Ishikawa (cell line): ENCODE data around the gene SPTBN5.
A peak's percentile ranks its signal among the peaks of the same experiment; 100 is the strongest.

Source experiments
- CEBPB ChIP-seq: IDR thresholded peaks from 2 replicates; pipeline ENCODE4 v1.6.1; 2012
- CREB1 ChIP-seq: IDR thresholded peaks from 2 replicates; pipeline ENCODE4 v1.6.1; 2012; ENCODE audit warnings: low read depth
- EGR1 ChIP-seq: IDR thresholded peaks from 2 replicates; pipeline ENCODE4 v1.6.1; 2012
- EP300 ChIP-seq: IDR thresholded peaks from 2 replicates; pipeline ENCODE4 v1.6.1; 2012; ENCODE audit warnings: borderline replicate concordance
- FOXM1 ChIP-seq: IDR thresholded peaks from 2 replicates; pipeline ENCODE4 v1.6.1; 2012; ENCODE audit warnings: low read depth, borderline replicate concordance
- NFIC ChIP-seq: IDR thresholded peaks from 2 replicates; pipeline ENCODE4 v1.6.1; 2012
- RAD21 ChIP-seq: IDR thresholded peaks from 2 replicates; pipeline ENCODE4 v1.6.1; 2012; ENCODE audit warnings: low read depth
- TAF1 ChIP-seq: IDR thresholded peaks from 2 replicates; pipeline ENCODE4 v1.6.1; 2012; ENCODE audit warnings: low read depth, mild to moderate bottlenecking
- TCF12 ChIP-seq: IDR thresholded peaks from 2 replicates; pipeline ENCODE4 v1.6.1; 2012; ENCODE audit warnings: low read depth
- TEAD4 ChIP-seq: IDR thresholded peaks from 2 replicates; pipeline ENCODE4 v1.6.1; 2012
- YY1 ChIP-seq: IDR thresholded peaks from 2 replicates; pipeline ENCODE4 v1.6.1; 2012; ENCODE audit warnings: low read depth
- ZBTB7A ChIP-seq: IDR thresholded peaks from 2 replicates; pipeline ENCODE4 v1.6.1; 2012; ENCODE audit warnings: low read depth
- TF ChIP-seq, protein P1 (sequence below): IDR thresholded peaks from 2 replicates; pipeline ENCODE4 v1.6.1; 2012; ENCODE audit warnings: low read depth, mild to moderate bottlenecking
- TF ChIP-seq, protein P2 (sequence below): IDR thresholded peaks from 2 replicates; pipeline ENCODE4 v1.6.1; 2012
- TF ChIP-seq, protein P3 (sequence below): IDR thresholded peaks from 2 replicates; pipeline ENCODE4 v1.6.1; 2012

The SPTBN5 gene

DNA sequence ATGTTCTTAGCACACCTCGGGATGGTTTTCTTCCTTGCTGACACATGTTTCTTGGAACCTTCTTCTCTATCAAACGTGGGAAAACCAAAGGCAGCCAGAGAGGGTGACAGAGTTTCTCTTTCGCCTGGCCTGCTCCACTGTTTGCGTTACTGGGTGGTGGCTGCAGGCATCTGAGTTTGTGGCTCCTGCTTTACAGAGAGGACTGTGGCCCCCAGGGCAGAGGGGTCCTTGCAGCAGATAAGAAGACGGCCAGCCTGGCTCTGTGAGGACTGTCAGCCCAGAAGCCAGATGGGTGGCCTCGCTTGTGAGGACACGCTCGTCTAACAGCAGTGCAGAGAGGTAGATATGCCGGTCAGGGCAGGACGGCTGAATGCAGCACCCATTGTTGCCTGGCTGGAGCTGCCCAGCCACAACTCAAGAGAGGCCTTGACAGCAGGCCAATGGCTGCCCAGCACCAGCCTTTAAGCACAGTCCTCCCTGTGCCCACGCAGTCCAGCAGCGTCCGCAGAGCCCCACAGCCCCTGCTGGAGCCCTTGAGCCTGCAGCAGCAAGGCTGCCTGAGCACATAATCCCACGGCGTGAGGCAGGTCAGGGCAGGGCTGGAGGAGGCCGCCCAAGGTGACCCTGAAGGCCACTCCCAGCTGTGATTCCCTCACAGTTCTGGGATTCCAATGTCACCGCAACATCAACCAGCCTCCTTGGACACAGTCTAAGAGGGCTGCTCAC, 15.0 kb upstream of the SPTBN5 start:
- TF ChIP-seq, protein P1, sequence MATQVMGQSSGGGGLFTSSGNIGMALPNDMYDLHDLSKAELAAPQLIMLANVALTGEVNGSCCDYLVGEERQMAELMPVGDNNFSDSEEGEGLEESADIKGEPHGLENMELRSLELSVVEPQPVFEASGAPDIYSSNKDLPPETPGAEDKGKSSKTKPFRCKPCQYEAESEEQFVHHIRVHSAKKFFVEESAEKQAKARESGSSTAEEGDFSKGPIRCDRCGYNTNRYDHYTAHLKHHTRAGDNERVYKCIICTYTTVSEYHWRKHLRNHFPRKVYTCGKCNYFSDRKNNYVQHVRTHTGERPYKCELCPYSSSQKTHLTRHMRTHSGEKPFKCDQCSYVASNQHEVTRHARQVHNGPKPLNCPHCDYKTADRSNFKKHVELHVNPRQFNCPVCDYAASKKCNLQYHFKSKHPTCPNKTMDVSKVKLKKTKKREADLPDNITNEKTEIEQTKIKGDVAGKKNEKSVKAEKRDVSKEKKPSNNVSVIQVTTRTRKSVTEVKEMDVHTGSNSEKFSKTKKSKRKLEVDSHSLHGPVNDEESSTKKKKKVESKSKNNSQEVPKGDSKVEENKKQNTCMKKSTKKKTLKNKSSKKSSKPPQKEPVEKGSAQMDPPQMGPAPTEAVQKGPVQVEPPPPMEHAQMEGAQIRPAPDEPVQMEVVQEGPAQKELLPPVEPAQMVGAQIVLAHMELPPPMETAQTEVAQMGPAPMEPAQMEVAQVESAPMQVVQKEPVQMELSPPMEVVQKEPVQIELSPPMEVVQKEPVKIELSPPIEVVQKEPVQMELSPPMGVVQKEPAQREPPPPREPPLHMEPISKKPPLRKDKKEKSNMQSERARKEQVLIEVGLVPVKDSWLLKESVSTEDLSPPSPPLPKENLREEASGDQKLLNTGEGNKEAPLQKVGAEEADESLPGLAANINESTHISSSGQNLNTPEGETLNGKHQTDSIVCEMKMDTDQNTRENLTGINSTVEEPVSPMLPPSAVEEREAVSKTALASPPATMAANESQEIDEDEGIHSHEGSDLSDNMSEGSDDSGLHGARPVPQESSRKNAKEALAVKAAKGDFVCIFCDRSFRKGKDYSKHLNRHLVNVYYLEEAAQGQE, result no peak
- TF ChIP-seq, protein P2, sequence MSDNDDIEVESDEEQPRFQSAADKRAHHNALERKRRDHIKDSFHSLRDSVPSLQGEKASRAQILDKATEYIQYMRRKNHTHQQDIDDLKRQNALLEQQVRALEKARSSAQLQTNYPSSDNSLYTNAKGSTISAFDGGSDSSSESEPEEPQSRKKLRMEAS, result no peak
- TF ChIP-seq YY1 (no peak), RAD21 (no peak), ZBTB7A (no peak), EP300 (no peak), FOXM1 (no peak), CEBPB (no peak), TEAD4 (no peak), TAF1 (no peak), CREB1 (no peak), TCF12 (no peak), NFIC (no peak), EGR1 (no peak)
- TF ChIP-seq, protein P3, sequence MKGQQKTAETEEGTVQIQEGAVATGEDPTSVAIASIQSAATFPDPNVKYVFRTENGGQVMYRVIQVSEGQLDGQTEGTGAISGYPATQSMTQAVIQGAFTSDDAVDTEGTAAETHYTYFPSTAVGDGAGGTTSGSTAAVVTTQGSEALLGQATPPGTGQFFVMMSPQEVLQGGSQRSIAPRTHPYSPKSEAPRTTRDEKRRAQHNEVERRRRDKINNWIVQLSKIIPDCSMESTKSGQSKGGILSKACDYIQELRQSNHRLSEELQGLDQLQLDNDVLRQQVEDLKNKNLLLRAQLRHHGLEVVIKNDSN, result no peak

DNA sequence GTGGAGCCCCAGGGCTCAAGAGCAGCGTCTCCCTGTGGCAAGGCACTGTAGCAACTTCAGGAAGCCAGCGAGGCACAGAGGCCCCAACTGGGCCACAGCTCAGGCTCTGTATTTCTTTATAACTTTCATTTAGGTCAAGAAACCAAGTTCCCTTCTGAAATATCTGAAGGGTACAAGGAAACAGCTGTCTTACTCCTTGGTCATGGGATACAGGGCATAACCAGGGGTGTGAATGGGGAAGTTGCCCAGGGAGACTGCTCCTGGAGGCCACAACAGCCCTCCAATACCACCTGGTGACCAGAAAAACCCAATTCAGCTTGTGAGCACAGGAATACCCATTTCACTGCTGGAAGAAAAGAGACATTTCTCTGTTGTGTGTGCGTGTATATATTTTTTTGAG, 13.3 kb upstream of the SPTBN5 start:
- TF ChIP-seq CREB1, result no peak

DNA sequence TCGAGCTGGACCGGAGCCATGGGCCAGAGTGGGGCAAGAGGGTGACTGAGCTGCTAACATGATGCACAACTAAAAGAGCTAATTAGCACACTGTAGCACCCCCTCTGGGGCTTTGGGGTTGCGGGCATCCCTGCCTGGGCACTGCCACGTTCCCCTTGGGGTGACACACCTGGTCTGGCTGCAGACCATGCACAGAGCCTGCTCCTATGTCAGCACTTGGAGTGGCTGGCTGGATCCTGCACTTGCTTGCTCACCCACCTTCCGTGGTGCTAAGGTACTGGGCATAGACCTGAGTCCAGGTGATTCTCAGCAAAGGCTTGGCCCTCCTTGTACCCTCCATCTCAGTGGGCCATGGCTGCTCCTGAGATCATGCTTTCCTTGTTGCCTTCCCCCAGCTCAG, 12.8 kb upstream of the SPTBN5 start:
- no peak for TF ChIP-seq CREB1
- TF ChIP-seq ZBTB7A, result no peak
- no peak for TF ChIP-seq YY1
- TF ChIP-seq EGR1, result no peak
- TF ChIP-seq, protein P3, result no peak
- TF ChIP-seq CEBPB, result no peak
- TF ChIP-seq FOXM1, result no peak
- no peak for TF ChIP-seq TCF12
- TF ChIP-seq, protein P1, result no peak
- no peak for TF ChIP-seq NFIC
- TF ChIP-seq TEAD4, result no peak
- no peak for TF ChIP-seq TAF1
- no peak for TF ChIP-seq EP300
- TF ChIP-seq, protein P2, result no peak
- TF ChIP-seq RAD21, result no peak

DNA sequence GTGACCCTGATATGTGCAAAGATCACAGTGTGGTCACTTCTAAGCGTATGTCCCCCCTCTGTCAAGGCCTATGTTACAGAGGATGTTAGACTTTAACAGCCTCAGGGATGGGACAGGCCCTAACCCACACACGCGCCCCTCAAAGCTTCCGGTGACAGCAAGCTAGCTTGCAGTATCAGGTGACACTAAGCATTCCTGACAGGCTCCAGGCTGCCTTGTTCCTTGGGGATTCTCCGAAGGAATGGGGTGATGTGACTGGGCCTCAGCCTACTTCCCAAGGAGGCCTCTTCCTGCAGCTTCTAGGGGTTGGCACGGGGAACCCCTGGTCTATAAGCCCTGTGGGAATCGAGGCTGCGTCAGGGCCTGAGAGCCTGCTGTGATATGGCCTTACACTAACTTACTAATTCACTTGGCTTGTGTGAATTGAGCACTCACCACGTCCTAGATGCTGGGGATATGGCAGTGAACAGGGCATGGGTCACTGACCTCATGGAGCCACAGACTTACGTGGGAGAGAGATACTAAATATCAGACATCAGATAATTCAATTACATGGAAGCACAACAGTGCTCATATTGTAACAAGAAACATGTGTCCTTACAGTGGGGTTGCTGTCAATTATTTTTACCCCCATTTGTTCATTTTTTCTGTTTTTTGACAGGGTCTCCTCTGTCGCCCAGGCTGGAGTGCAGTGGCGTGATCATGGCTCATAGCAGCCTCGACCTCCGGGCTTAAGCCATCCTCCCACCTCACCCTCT, 11.4 kb upstream of the SPTBN5 start:
- TF ChIP-seq TAF1 (no peak), TCF12 (no peak), ZBTB7A (no peak)

DNA sequence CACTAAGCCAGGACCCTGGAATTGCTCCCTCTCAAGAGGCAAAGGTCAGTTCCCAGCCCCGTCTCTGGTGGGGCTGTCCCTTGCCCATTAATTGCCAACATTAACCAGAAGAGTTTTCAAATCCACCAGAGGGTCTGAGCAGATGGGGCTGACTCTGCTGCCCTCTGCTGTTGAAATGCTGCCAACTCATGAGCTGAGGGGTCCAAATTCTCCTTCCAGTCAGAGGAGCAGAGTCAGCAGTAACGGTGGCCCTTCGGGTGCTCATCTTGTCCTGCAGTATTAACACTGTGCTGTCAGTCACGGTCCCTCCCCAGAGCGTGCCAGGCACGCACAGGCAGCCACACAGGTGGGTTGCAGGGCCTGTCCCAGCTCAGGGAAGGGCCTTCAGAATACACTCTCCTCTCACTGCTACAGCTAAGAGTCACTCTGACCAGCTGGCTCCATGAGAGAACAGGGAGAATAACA, 10.7 kb upstream of the SPTBN5 start:
- no peak for TF ChIP-seq EGR1
- TF ChIP-seq, protein P2, result no peak
- peak; percentile 92 for TF ChIP-seq RAD21
- no peak for TF ChIP-seq TCF12

DNA sequence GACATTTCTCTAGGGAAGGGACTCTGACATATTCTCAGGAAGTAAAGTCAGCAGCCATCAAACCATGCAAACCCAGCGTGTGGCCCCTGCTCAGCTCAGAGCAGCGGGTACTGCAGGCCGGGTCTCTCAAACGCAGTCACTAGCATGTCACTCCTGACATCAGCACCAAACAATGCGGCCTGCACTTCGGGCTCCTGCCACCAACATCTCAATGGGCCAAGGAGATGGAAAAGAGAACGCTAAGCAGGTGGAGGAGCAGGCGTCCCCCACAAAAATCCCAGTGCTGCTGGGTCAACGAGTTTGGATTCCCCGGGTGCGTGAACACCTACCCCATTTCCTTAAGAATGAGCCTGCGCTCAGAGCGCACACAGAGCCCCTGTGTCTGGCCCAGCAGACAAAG, 9.9 kb upstream of the SPTBN5 start:
- TF ChIP-seq ZBTB7A, result no peak
